Measurements from ENCODE around the gene FBXO38.
A peak's percentile ranks its signal among the peaks of the same experiment; 100 is the strongest.
"Not testable (repeated sequence)": the region's sequence is repeated elsewhere in the genome, so short reads cannot be mapped to it uniquely, and the experiment has no call there.

FBXO38 gene

DNA sequence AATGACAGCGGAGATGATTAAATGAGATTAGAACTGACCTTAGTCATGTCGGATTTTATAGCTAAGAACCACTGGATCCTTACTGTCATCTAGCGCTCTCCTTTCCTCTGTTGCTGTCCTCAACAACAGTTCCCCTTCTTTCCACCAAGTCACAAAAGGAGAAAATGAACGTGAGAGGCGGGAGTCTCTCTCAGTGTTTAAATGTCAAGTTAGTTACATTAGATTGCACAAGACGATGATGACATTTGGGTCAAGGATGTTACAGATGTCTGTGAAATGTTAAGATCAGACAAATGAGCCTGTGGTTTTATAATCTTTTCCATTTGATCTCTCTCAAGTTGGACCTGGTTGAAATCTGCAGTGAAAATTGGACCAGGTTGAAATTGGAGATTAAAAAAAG is 53.5 kb downstream of the FBXO38 start:
- no peak for FAIRE-seq

DNA sequence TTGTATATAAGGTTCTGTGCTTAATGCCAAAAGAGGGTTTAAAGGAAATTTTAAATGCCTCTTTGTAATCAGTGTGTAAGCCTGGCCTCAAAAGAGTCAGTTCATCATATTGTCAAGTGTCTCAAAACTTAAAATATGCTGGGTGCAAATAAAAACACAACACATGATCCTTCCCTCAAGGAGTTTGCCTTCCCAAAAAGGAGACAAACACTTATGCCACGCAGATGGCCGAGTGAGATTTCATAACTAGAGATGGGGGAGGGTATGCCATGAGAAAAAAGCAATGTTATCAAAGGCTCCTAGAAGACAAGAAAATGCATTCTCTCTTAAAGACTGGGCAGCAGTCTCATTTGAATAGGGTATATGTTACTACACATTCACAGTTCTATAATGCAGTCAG is 55.2 kb downstream of the FBXO38 start:
- no peak for FAIRE-seq

DNA sequence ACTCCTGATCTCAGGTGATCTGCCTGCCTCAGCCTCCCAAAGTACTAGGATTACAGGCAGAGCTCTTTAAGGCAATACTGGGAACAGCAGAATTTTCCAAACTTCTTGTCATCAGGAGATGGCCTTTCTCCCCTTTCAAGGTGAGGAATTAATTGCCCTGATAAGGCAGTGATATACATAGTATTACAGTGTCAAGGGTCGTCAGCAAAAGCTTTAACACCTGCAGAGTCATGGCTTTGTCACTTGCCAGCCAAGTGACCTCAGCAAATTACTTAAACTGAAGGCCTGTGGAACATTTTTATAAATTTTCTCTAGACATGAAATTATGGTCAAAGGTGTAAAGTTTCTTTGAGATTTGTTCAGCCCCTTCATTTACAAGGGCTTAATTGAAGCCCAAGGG is 59.5 kb downstream of the FBXO38 start:
- no peak for FAIRE-seq

DNA sequence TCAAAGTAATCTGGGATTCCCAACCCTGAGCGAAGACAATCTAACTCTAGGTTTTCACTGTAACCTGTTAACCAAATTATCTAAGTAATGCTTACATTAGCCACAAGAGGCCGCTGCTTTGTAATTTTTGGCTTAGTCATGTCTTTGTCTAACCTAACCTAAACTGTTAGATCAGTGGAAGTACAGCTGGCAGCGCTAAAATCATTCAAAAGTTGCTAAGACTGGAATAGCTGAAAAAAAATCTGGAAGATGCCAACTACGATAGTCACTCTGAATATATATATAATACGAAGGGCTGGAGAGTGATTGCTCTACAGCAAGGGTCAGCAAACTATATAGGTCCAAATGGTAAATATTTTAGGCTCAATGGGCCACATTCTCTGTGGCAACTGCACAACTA is 60.2 kb downstream of the FBXO38 start:
- FAIRE-seq, result peak; percentile 90

- no peak for FAIRE-seq
These were observed 61.8 kb downstream of the FBXO38 start for GRCh38 chr5:148445578-148445977.

- no peak for FAIRE-seq
These were observed 62.9 kb downstream of the FBXO38 start for GRCh38 chr5:148446611-148447010.

DNA sequence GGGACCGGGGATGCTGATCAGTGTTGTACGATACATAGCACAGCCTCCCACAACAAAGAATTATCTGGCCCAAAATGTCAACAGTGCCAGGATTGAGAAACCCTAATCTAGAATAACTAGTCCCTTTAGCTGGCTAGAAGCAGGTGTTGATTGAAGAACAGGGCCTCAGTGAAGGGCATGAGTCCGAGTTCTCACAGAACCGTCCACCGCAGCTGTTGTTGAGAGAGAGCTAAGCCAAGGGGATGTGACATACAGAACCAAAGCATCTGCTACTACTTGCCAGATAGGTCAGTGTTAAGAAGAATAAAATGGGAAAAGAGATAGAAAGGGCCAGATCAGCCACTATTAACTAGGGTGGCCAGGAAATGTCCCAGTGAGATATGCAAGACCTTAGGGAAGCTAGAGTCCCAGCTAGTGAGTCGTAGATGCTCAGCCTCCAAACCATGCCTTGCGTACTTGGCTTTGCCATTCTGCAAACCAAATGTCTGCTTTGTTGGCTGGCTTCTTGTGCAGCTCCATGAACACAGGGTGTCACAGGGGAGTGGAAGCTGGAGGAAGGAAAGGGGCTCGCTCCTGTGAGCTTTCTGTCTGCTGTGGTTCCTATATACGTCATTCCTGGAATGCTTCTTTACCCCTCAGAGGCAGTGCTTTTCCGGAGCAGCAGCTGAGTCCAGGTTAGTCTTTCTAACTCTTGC is 68.9 kb downstream of the FBXO38 start:
- no peak for FAIRE-seq

- FAIRE-seq, result no peak
These were observed 70.8 kb downstream of the FBXO38 start for GRCh38 chr5:148454576-148454975.

- no peak for FAIRE-seq
These were observed 71.4 kb downstream of the FBXO38 start for GRCh38 chr5:148455185-148455584.

DNA sequence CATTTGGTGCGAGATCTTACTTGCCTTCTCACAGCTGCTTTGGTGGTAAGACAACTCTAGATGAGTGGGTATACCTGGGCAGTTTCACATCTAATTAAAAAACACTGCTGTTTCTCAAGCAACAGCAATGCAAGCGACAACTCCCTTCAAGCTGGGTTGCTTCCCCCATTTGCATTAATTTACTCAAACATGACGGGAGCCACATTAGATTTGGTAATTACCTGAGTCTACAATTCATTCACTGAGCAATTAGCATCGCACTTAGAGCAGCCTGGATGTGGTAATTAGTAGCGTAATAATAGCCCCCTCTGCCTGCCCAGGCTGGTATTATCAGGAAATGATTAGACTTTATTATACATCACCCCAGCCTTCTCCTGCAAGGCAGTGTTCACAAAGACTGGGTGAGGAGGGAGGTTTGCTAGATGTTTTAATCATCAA is 73.4 kb downstream of the FBXO38 start:
- no peak for FAIRE-seq

- FAIRE-seq, result no peak
These were observed 74.5 kb downstream of the FBXO38 start for GRCh38 chr5:148458036-148458888.

- no peak for FAIRE-seq
These were observed 75.9 kb downstream of the FBXO38 start for GRCh38 chr5:148459669-148460068.

DNA sequence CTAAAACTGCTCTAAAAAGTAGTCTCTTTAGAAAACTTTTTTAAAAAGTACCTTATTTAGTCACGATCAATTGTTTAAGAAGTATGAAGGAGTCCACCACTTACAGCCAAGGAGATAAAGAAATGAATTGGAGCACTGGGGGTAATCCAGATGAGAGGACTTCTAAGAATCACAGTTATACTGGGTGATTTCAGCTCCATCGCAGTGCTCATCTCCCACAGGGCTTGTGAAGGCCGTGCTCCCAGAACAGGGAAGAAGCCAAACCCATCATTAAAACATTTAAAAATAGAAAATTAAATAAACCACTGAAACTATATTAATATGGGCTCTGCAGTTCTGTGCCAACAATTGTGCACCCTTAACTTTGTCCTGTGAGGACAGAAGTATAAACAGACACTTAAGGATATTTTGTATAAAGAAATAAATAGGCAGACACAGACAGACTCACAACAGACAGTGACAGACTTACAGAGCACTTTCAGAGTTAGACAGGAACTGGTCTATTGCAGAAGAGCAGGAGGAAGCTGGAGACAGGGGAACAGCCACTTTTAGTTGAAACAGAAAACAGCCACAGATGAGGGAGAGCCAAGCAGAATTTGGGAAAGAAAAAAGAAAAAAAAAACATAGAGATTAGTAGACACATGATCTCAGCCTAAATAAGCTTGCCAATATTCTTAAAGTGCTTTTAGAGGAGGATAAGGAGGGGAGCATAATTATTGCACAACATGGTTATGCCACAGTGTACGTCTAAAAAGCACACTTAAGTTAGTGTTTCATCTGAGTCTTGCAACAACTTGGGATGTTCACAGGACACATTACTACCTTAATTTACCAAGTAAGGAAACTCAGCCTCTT is 81.8 kb downstream of the FBXO38 start:
- FAIRE-seq, result no peak

GRCh38 chr5:148466236-148466580 is 82.5 kb downstream of the FBXO38 start:
- FAIRE-seq, result no peak

- FAIRE-seq, result no peak
These were observed 84.2 kb downstream of the FBXO38 start for GRCh38 chr5:148467958-148468357.

GRCh38 chr5:148468746-148469145 is 85.0 kb downstream of the FBXO38 start:
- FAIRE-seq, result not testable (repeated sequence)

DNA sequence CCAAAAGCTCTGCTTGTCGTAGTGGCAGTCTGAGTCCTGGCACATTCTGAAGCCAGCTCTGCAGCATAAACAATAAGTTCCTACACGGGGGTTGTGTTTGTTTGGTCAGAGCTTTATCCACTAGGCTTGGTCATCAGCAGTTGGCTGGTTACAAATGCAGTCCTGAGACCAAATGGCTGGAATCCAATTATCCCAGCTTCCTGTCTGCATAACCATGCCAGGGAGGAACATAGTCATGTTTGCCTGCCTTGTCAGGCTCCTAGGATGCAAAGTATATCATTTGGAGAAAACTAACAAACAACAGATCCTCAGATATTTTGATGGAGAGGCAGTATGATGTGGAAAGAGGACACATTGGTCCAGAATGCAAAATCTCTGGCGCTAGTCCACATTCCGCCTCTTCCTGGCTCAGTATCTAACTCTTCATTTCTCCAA is 85.8 kb downstream of the FBXO38 start:
- no peak for FAIRE-seq

DNA sequence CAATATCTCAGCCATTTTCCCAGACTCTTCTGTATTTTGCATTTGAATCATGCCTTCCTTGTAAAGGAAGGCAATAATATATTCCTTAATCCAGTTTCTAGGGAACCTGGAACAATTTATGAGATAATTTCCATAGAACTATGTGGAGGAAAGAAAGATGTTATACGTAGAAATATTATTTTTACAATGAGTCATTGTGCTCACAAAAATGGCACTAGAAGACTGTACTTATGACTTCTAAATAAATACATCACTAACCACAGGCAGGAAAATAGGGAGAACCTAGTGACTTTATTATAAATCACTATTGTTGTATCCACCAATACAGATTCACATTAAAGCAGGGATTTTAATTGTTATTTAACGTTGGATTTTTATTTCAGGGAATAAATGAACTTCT is 87.6 kb downstream of the FBXO38 start:
- FAIRE-seq, result no peak

DNA sequence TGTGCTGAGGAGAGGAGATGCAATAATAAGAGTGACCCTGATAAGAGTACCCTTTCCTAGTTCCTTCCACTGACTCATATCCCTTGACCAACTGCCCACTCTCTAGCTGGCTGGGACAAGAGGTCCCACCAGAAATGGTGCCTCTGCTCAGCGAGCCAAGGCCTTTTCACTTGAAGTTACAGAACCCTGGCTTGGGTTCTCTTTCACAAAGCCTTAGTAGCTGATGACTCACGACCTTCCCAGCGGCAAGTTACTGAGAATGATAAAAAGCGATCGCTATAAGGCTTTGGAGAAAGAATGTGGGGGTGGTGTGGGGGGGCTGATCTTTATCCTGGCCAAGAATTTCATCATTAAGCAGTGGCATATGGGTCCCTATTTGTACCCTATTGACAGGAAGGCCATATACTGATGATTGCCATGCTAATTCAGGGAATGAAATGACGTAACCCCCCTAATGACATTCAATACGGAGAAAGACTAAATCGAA is 90.3 kb downstream of the FBXO38 start:
- no peak for FAIRE-seq

GRCh38 chr5:148476302-148476701 is 92.5 kb downstream of the FBXO38 start:
- no peak for FAIRE-seq

GRCh38 chr5:148477429-148477828 is 93.7 kb downstream of the FBXO38 start:
- FAIRE-seq, result no peak

DNA sequence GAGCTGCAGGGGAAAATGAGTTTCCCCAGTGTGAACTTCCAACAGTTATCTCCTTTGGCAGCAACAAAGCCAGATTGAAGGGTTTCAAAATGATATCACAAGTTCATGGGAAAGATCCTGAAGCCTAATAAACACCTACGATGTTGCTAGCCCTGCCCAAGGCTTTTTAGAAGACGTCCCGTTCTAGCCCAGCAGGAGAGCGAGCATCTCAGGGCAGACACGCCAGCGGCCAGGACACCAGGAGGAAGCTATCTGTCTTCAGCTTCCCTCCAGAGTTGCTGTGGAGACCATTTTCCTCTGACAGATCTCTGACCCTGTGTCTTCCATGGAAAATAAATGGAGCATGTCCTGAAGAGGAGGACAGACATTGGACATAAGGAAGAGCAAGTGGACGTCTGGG is 98.4 kb downstream of the FBXO38 start:
- no peak for FAIRE-seq
